GM12891 (cell line): ENCODE results near the gene SLC2A2.

Source experiments
- PAX5 ChIP-seq: IDR thresholded peaks from 2 replicates; pipeline ENCODE4 v1.6.1; 2011; ENCODE audit warnings: low read length, moderate library complexity, mild to moderate bottlenecking; ENCODE audit not compliant: insufficient read depth, severe bottlenecking
- POLR2A ChIP-seq: IDR thresholded peaks from 2 replicates; pipeline ENCODE4 v1.6.1; 2011; ENCODE audit warnings: low read depth, low read length, control low read depth
- POLR2AphosphoS5 ChIP-seq: IDR thresholded peaks from 2 replicates; pipeline ENCODE4 v1.6.1; 2011; ENCODE audit warnings: low read depth, low read length, control low read depth
- POU2F2 ChIP-seq: IDR thresholded peaks from 2 replicates; pipeline ENCODE4 v1.6.1; 2011; ENCODE audit warnings: low read depth, mild to moderate bottlenecking, control low read depth, low read length, moderate library complexity
- SPI1 ChIP-seq: IDR thresholded peaks from 2 replicates; pipeline ENCODE4 v1.6.1; 2011; ENCODE audit warnings: low read depth, low read length, control low read depth
- TAF1 ChIP-seq: IDR thresholded peaks from 2 replicates; pipeline ENCODE4 v1.6.1; 2011; ENCODE audit warnings: low read depth, low read length, control low read depth

DNA sequence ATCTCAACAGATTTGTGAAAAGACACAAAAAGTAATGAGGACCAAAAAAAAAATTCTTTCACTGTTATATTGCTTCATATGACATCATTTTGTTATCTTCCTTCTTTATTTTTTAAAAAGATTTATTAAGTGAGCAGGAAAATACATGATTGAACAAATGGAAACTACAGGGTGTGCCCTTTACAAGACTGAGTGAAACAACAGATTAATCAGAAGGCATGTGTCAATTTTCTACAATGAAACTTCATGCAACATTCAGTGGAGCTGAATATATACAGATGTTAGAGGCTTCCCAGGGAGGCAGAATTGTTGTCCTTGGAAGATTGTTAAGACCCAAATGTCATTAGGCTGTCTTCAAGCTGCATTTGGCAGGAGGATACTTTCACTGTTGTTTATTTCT, 28.4 kb upstream of the SLC2A2 start:
- no peak for TF ChIP-seq POLR2AphosphoS5
- TF ChIP-seq POU2F2: no peak
- no peak for TF ChIP-seq POLR2A
- TF ChIP-seq TAF1: no peak
- TF ChIP-seq SPI1: no peak
- TF ChIP-seq PAX5: no peak
